ENCODE data around the gene HDAC4.

GRCh38 chr2:239398521-239398921 is 2.3 kb downstream of the HDAC4 start:
- TF ChIP-seq CBX5 (IDR thresholded peaks at IDR 0.05; ENCODE audit: low read depth) = no peak
- TF ChIP-seq STAT1 (conservative IDR thresholded peaks at IDR 0.05) = no peak
- TF ChIP-seq RCOR1 (conservative IDR thresholded peaks at IDR 0.05; ENCODE audit: low read depth, low read length) = no peak
- TF ChIP-seq CTCF (IDR thresholded peaks at IDR 0.05 in 2 of 3, conservative IDR thresholded peaks at IDR 0.05 in 1 of 3; ENCODE audit: control insufficient read depth in 2 of 3, extremely low read depth in 1 of 3, insufficient read depth in 1 of 3, low read depth in 3 of 3, low read length in 3 of 3) = no peak

All from GM12878 (cell line).